ENCODE results near the gene TNRC6C. TPM values are rescaled to one million over a fixed set of nuclear protein-coding genes. Genes with fewer than 3 reads are reported as not detected.

TNRC6C gene
- total and polyA plus RNA-seq, 2 of the 13 experiments (the other 11 are each of a cell fraction or from before 2014, with no cell fraction given): 0.66 to 4.9 TPM

- in situ Hi-C loops (cut with HindIII; ENCODE audit: extremely low pct_ligation_motif_present, low pct_unique_long_range_greater_than_20kb): no loop called here
- CTCF ChIA-PET (ENCODE audit: low intra/inter-chr PET ratio, low total read pairs): interaction anchor here (1.3 kb wide), 2 partner anchors 100 to 471 kb away, joined by 3 to 4 read pairs; no protein-coding TSS in a partner anchor
- 84% methylated on average over 4 of the region's 4 CpGs for WGBS (ENCODE audit: low lambda C conversion rate)
Observed at GRCh38 chr17:78013683-78014467, 55.4 kb downstream of the TNRC6C start.

More at GRCh38 chr17:78013683-78014467, 55.4 kb downstream of the TNRC6C start:
- BruUV-seq (replicated peaks): no TSS peak
- H3K4me2 ChIP-seq (ENCODE audit: low read depth, low read length): no peak overlapping the region
- H3K79me2 ChIP-seq (ENCODE audit: insufficient read depth, low read length): no peaks in the 10 kb centered on the region
- no peaks in the 10 kb centered on the region for H4K20me1 ChIP-seq (ENCODE audit: insufficient read depth, low read length)
- H3K4me3 ChIP-seq (replicated peaks in 1 of 3; ENCODE audit: insufficient read depth in 1 of 3, low read depth in 2 of 3, low read length in 3 of 3): no peak overlapping the region
- FAIRE-seq (peak; percentile 28), ATAC-seq (peak; percentile 75), DNase-seq (ENCODE audit: low spot score) (peak; percentile 45)
- peak; percentile 50; the same call in 1 of the 2 replicates for TF ChIP-seq ZNF652 (CRISPR knock-in tag; IDR thresholded peaks at IDR 0.05; ENCODE audit: borderline replicate concordance, low read depth)
- TF ChIP-seq CTCF (CRISPR knock-in tag; IDR thresholded peaks at IDR 0.05): peak; percentile 58
- no peak for TF ChIP-seq ZNF564 (CRISPR knock-in tag; IDR thresholded peaks at IDR 0.05)
- TF ChIP-seq STAG1 (CRISPR knock-in tag; IDR thresholded peaks at IDR 0.05): peak; percentile 67
- peak; percentile 51; the same call in 1 of the 2 replicates for TF ChIP-seq SMC3 (IDR thresholded peaks at IDR 0.05; ENCODE audit: low read length)
- 0 out of 2 replicates have a peak, but pooled peaks have one; percentile 19 for TF ChIP-seq RAD21 (CRISPR knock-in tag; IDR thresholded peaks at IDR 0.05)
- TF ChIP-seq ADNP (CRISPR knock-in tag; IDR thresholded peaks at IDR 0.05): no peak
- intact Hi-C loops (cut with micrococcal nuclease; ENCODE audit: unreplicated experiment): loop anchor here (10.0 kb wide), 1 partner anchor 469 kb away; no protein-coding TSS in a partner anchor
- H3K27me3 ChIP-seq (ENCODE audit: control insufficient read depth in 1 of 2, insufficient read depth in 2 of 2, low read length in 2 of 2): no peaks in the 10 kb centered on the region
- H3K9ac ChIP-seq (ENCODE audit: insufficient read depth, low read depth, low read length): no peak overlapping the region
- no peak overlapping the region for H2AFZ ChIP-seq (ENCODE audit: low read length)
- peaks cover 1 to 15% of the 10 kb centered on the region in 2 experiments; a peak in 3 of 5 replicates for H3K36me3 ChIP-seq (replicated peaks in 1 of 2; ENCODE audit: control insufficient read depth in 1 of 2, insufficient read depth in 2 of 2, low read length in 2 of 2)
- no peaks in the 10 kb centered on the region for H3K9me3 ChIP-seq (ENCODE audit: low read length)
- no peak overlapping the region for H3K27ac ChIP-seq (ENCODE audit: extremely low read length, insufficient read depth, low read length)
- POLR2A ChIA-PET: interaction anchor here (2.0 kb wide), 1 partner anchor 56 kb away, joined by 9 read pairs; the partner anchor contains the start of gene TNRC6C
- no peaks in the 10 kb centered on the region for H3K4me1 ChIP-seq (ENCODE audit: insufficient read depth, low read length)
